ENCODE results near the gene DNAJB4. TPM values are rescaled to one million over a fixed set of nuclear protein-coding genes. Genes with fewer than 3 reads are reported as not detected.
"Not testable (repeated sequence)": the region's sequence is repeated elsewhere in the genome, so short reads cannot be mapped to it uniquely, and the experiment has no call there.

Gene DNAJB4
- total RNA-seq, 1 experiment from 2014 or later: 23.4 TPM

DNA sequence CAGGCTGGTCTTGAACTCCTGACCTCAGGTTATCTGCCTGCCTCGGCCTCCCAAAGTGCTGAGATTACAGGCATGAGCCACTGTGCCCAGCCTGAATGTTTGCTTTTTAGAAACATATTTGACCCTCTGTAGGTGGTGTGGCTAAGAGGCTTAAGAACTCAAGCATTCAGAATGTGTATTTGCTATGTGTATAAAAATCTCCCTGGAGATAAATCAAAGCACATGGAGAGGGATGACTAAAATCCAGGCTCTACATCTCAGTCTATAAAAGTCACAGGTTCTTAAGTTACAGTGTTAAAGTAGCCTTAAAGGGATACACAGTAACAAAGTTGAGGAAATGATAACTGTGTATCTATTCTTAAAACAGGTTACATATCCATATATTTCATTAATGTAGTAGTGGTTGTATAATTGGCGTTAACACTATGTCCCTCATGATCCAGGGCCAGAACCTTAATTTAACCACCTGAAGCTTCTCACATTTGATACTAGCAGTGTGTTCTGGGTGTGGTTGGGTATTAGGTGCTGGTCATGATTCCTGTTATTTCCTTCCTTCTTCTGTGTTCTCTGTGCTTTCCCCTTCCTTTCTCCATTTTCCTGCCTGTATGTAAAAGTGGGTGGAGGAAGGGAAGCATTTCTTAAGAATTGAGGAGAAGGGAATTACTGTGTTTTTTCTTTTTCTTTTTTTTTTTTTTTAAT, 57.2 kb downstream of the DNAJB4 start (continued):
- TF ChIP-seq, protein P1, sequence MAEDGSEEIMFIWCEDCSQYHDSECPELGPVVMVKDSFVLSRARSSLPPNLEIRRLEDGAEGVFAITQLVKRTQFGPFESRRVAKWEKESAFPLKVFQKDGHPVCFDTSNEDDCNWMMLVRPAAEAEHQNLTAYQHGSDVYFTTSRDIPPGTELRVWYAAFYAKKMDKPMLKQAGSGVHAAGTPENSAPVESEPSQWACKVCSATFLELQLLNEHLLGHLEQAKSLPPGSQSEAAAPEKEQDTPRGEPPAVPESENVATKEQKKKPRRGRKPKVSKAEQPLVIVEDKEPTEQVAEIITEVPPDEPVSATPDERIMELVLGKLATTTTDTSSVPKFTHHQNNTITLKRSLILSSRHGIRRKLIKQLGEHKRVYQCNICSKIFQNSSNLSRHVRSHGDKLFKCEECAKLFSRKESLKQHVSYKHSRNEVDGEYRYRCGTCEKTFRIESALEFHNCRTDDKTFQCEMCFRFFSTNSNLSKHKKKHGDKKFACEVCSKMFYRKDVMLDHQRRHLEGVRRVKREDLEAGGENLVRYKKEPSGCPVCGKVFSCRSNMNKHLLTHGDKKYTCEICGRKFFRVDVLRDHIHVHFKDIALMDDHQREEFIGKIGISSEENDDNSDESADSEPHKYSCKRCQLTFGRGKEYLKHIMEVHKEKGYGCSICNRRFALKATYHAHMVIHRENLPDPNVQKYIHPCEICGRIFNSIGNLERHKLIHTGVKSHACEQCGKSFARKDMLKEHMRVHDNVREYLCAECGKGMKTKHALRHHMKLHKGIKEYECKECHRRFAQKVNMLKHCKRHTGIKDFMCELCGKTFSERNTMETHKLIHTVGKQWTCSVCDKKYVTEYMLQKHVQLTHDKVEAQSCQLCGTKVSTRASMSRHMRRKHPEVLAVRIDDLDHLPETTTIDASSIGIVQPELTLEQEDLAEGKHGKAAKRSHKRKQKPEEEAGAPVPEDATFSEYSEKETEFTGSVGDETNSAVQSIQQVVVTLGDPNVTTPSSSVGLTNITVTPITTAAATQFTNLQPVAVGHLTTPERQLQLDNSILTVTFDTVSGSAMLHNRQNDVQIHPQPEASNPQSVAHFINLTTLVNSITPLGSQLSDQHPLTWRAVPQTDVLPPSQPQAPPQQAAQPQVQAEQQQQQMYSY (CRISPR knock-in tag; IDR thresholded peaks at IDR 0.05): no peak

DNA sequence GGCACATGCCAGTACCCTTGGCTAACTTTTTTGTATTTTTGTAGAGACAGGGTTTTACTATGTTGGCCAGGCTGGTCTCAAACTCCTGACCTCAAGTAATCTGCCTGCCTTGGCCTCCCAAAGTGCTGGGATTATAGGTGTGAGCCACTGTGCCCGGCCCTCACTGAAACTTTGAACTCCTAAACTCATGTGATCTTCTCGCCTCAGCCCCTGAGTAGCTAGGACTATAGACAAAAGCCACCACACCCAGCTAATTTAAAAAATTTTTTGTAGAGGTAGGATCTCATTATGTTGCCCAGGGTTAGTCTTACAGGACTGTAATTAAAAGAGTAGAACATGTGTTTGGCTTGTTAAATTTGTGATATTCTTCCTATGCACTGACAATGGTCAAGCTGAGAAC, 60.1 kb downstream of the DNAJB4 start:
- CTCF ChIA-PET; H3K4me1 Mint-ChIP-seq; H3K36me3 Mint-ChIP-seq; H3K4me3 Mint-ChIP-seq; DNase-seq (ENCODE audit: low spot score); H3K27me3 Mint-ChIP-seq (ENCODE audit: low read depth); POLR2A ChIA-PET; H3K9me3 Mint-ChIP-seq; ATAC-seq; H3K27ac Mint-ChIP-seq: not testable (repeated sequence)

Other genes starting within 250 kb of the DNAJB4 start
- gene USP33, start 245.1 kb upstream of the DNAJB4 start, total RNA-seq (2021): 57.5 to 61.6 TPM (median 59.9 TPM) in 3 replicates
- 6.0 to 6.3 TPM (median 6.2 TPM) in 3 replicates for gene MIGA1, start 225.3 kb upstream of the DNAJB4 start, total RNA-seq (2021)
- gene NEXN, start 116.3 kb upstream of the DNAJB4 start, total RNA-seq (2021): 1.4 to 2.5 TPM (median 1.6 TPM) in 3 replicates
- gene FUBP1, start 25.9 kb upstream of the DNAJB4 start, total RNA-seq (2021): 175 to 208 TPM (median 176 TPM) in 3 replicates
- gene GIPC2, start 41.0 kb downstream of the DNAJB4 start, total RNA-seq (2021): 0.83 to 1.6 TPM (median 1.1 TPM) in 3 replicates